IMR-90 (cell line): ENCODE data around the gene OSGEP. TPM values are rescaled to one million over a fixed set of nuclear protein-coding genes. Genes with fewer than 3 reads are reported as not detected.

Source experiments
- ATAC-seq: fragments of 200-7000 bp; cut with Tn5 transposase; 2 replicates; pipeline ENCODE4 v1.9.1; 2020; ENCODE audit warnings: low read depth, mild to moderate bottlenecking, moderate library complexity
- BruUV-seq: library from RNA; stranded (reverse); fragments of 400-500 nt; replicated peaks from 2 replicates; lab custom pipeline; 2021; lab: Mats Ljungman, UMichigan
- CTCF ChIA-PET: fragments of 300-600 bp; formaldehyde crosslinking; extraction: SDS; loops from one replicate; lab custom pipeline; 2021; ENCODE audit warnings: antibody characterized with exemption; lab: Yijun Ruan, JAX
- POLR2A ChIA-PET: fragments of 300-600 bp; sonication (Branson Sonifier 250); formaldehyde crosslinking; loops from one replicate; lab custom pipeline; 2022; ENCODE audit warnings: antibody characterized with exemption; ENCODE audit not compliant: unreplicated experiment; lab: Charles Lee
- DNase-seq: peaks from one replicate; pipeline ENCODE4 v3.0.0; 2013
- H2AFZ ChIP-seq: replicated peaks from 2 replicates; pipeline ENCODE3; 2013; ENCODE audit warnings: low read length, mild to moderate bottlenecking; ENCODE audit not compliant: poor library complexity
- H2AK5ac ChIP-seq: 2 replicates; pipeline ENCODE4 v1.6.1; 2013; ENCODE audit warnings: low read depth, low read length, inconsistent platforms
- H2AK9ac ChIP-seq: replicated peaks from 2 replicates; pipeline ENCODE3; 2013; ENCODE audit warnings: mild to moderate bottlenecking, low read depth, low read length, moderate library complexity; ENCODE audit not compliant: poor library complexity
- H2BK120ac ChIP-seq: 2 replicates; pipeline ENCODE4 v1.6.1; 2013; ENCODE audit warnings: low read depth, low read length, inconsistent platforms
- H2BK15ac ChIP-seq: 3 replicates; pipeline ENCODE4 v1.6.1; 2013; ENCODE audit warnings: low read depth, low read length, inconsistent platforms
- H2BK20ac ChIP-seq: 2 replicates; pipeline ENCODE4 v1.6.1; 2013; ENCODE audit warnings: low read depth, mild to moderate bottlenecking, inconsistent platforms, low read length, moderate library complexity
- H2BK5ac ChIP-seq: 2 replicates; pipeline ENCODE4 v1.6.1; 2013; ENCODE audit warnings: mild to moderate bottlenecking, low read depth, low read length, inconsistent platforms; ENCODE audit not compliant: poor library complexity, severe bottlenecking
- H3K14ac ChIP-seq: replicated peaks from 2 replicates; pipeline ENCODE4 v1.6.1; 2013; ENCODE audit warnings: low read depth, low read length, inconsistent platforms
- H3K18ac ChIP-seq: 2 replicates; pipeline ENCODE4 v1.6.1; 2013; ENCODE audit warnings: low read depth, low read length, control low read depth
- H3K23ac ChIP-seq: 2 replicates; pipeline ENCODE4 v1.6.1; 2013; ENCODE audit warnings: low read depth, low read length, inconsistent platforms
- H3K27ac ChIP-seq: 2 replicates; pipeline ENCODE4 v1.5.1; 2013; ENCODE audit warnings: mild to moderate bottlenecking, control low read depth, low read length; ENCODE audit not compliant: insufficient read depth
- H3K27me3 ChIP-seq: 2 replicates; pipeline ENCODE4 v1.6.1; 2013; ENCODE audit warnings: low read length; ENCODE audit not compliant: control insufficient read depth, insufficient read depth
- H3K36me3 ChIP-seq: 2 replicates; pipeline ENCODE4 v1.6.1; 2013; ENCODE audit warnings: low read length, mixed read lengths; ENCODE audit not compliant: control insufficient read depth, insufficient read depth
- H3K4ac ChIP-seq: 2 replicates; pipeline ENCODE4 v1.6.1; 2013; ENCODE audit warnings: low read depth, low read length, inconsistent platforms
- H3K4me1 ChIP-seq: 2 replicates; pipeline ENCODE4 v1.6.1; 2013; ENCODE audit warnings: low read length, mixed read lengths; ENCODE audit not compliant: control insufficient read depth, insufficient read depth
- H3K4me2 ChIP-seq: 2 replicates; pipeline ENCODE4 v1.6.1; 2013; ENCODE audit warnings: low read depth, mild to moderate bottlenecking, control low read depth, low read length, moderate library complexity
- H3K4me3 ChIP-seq: 2 replicates; pipeline ENCODE4 v1.5.1; 2013; ENCODE audit warnings: low read depth, mild to moderate bottlenecking, control low read depth, low read length, moderate library complexity; ENCODE audit not compliant: insufficient read depth
- H3K56ac ChIP-seq: 2 replicates; pipeline ENCODE4 v1.6.1; 2013; ENCODE audit warnings: low read length, inconsistent platforms; ENCODE audit not compliant: insufficient read depth; ENCODE audit errors: extremely low read depth
- H3K79me1 ChIP-seq, 2 experiments: 2 replicates each; pipeline ENCODE4 v1.6.1; 2013; ENCODE audit warnings: low read length in 2 of 2, inconsistent platforms in 1 of 2, low read depth in 1 of 2
- H3K9ac ChIP-seq: 2 replicates; pipeline ENCODE4 v1.6.1; 2013; ENCODE audit warnings: low read depth, low read length, control low read depth
- H3K9me1 ChIP-seq: 2 replicates; pipeline ENCODE4 v1.6.1; 2013; ENCODE audit warnings: low read length, inconsistent platforms; ENCODE audit not compliant: insufficient read depth
- H3K9me3 ChIP-seq: 2 replicates; pipeline ENCODE4 v1.6.1; 2013; ENCODE audit warnings: low read length; ENCODE audit not compliant: control insufficient read depth, insufficient read depth
- H4K20me1 ChIP-seq: 2 replicates; pipeline ENCODE4 v1.6.1; 2013; ENCODE audit warnings: low read length, inconsistent platforms; ENCODE audit not compliant: insufficient read depth
- H4K5ac ChIP-seq: 2 replicates; pipeline ENCODE4 v1.6.1; 2013; ENCODE audit warnings: mild to moderate bottlenecking, low read depth, low read length, control low read depth
- H4K8ac ChIP-seq, 2 experiments: 2 replicates each; pipeline ENCODE4 v1.6.1; 2013; ENCODE audit warnings: low read depth in 2 of 2, low read length in 2 of 2, control low read depth in 1 of 2, inconsistent platforms in 1 of 2
- H4K91ac ChIP-seq: 2 replicates; pipeline ENCODE4 v1.6.1; 2013; ENCODE audit warnings: low read depth, low read length, inconsistent platforms; ENCODE audit not compliant: insufficient read depth
- BHLHE40 ChIP-seq: fragments of 150-350 bp; IDR thresholded peaks from 2 replicates; pipeline ENCODE4 v1.6.1; 2016; ENCODE audit warnings: mild to moderate bottlenecking, low read depth, low read length
- CEBPB ChIP-seq: IDR thresholded peaks from 2 replicates; pipeline ENCODE4 v1.6.1; 2012; ENCODE audit warnings: low read depth, low read length, improper control_type of control experiment
- CHD1 ChIP-seq: IDR thresholded peaks from 2 replicates; pipeline ENCODE4 v1.6.1; 2012; ENCODE audit warnings: low read depth, low read length, improper control_type of control experiment
- CTCF ChIP-seq: conservative IDR thresholded peaks from 2 replicates; pipeline ENCODE4 v1.5.1; 2012; ENCODE audit warnings: mild to moderate bottlenecking, low read depth, low read length, improper control_type of control experiment
- FOS ChIP-seq: fragments of 150-350 bp; IDR thresholded peaks from 2 replicates; pipeline ENCODE4 v1.6.1; 2016; ENCODE audit warnings: low read depth, low read length
- MAFK ChIP-seq: IDR thresholded peaks from 2 replicates; pipeline ENCODE4 v1.6.1; 2012; ENCODE audit warnings: low read depth, low read length, improper control_type of control experiment
- MAZ ChIP-seq: IDR thresholded peaks from 2 replicates; pipeline ENCODE4 v1.6.1; 2012; ENCODE audit warnings: low read depth, mild to moderate bottlenecking, low read length, improper control_type of control experiment, moderate library complexity, borderline replicate concordance
- MXI1 ChIP-seq: IDR thresholded peaks from 2 replicates; pipeline ENCODE4 v1.6.1; 2012; ENCODE audit warnings: low read depth, mild to moderate bottlenecking, low read length, moderate library complexity, borderline replicate concordance
- NFE2L2 ChIP-seq: fragments of 150-350 bp; IDR thresholded peaks from 2 replicates; pipeline ENCODE4 v1.6.1; 2016; ENCODE audit warnings: low read depth, mild to moderate bottlenecking, low read length
- POLR2A ChIP-seq: IDR thresholded peaks from 2 replicates; pipeline ENCODE4 v1.6.1; 2012; ENCODE audit warnings: mild to moderate bottlenecking, low read depth, low read length
- RAD21 ChIP-seq: IDR thresholded peaks from 2 replicates; pipeline ENCODE4 v1.6.1; 2012; ENCODE audit warnings: low read length, improper control_type of control experiment
- RCOR1 ChIP-seq: IDR thresholded peaks from 2 replicates; pipeline ENCODE4 v1.6.1; 2012; ENCODE audit warnings: mild to moderate bottlenecking, low read length, improper control_type of control experiment; ENCODE audit not compliant: insufficient replicate concordance
- RFX5 ChIP-seq: IDR thresholded peaks from 2 replicates; pipeline ENCODE4 v1.8.0; 2012; ENCODE audit warnings: low read depth, mild to moderate bottlenecking, low read length, moderate library complexity
- SMC3 ChIP-seq: fragments of 150-350 bp; IDR thresholded peaks from 2 replicates; pipeline ENCODE4 v1.6.1; 2016; ENCODE audit warnings: low read depth, mild to moderate bottlenecking, antibody characterized with exemption, low read length, moderate library complexity
- USF2 ChIP-seq: fragments of 150-350 bp; IDR thresholded peaks from 2 replicates; pipeline ENCODE4 v1.6.1; 2017; ENCODE audit warnings: mild to moderate bottlenecking, antibody characterized with exemption, low read length, low read depth
- WGBS, 2 experiments: methylation state at CpG; one replicate each; pipeline versions ENCODE4 v1.1.5 to v1.1.7; 2013; ENCODE audit warnings: missing lambda C conversion rate in 2 of 2; ENCODE audit not compliant: insufficient read length in 1 of 2; ENCODE audit errors: extremely low coverage in 2 of 2; 5-methylcytosine and 5-hydroxymethylcytosine counted together
- dilution Hi-C: fragments of 300-500 bp; cut with HindIII; formaldehyde crosslinking; loops from one replicate; pipeline ENCODE4 v1.14.3; 2018; ENCODE audit warnings: low sequenced_read_pairs; ENCODE audit not compliant: unreplicated experiment
- in situ Hi-C: fragments of 300-500 bp; cut with MboI; formaldehyde crosslinking; loops from 3 replicates; pipeline ENCODE4 v1.14.3; 2019; ENCODE audit warnings: low sequenced_read_pairs, inconsistent platforms, mixed read lengths
- intact Hi-C: fragments of 100-400 bp; cut with micrococcal nuclease; formaldehyde crosslinking; loops from 2 replicates; pipeline ENCODE4 v1.10.0; 2022
- polyA plus RNA-seq, 3 experiments: library from polyadenylated mRNA; depleted of rRNA; stranded (reverse); fragments of >200 nt; gene quantifications; 2 replicates each; pipeline ENCODE4 v1.2.3, GENCODE V29; 2012; ENCODE audit warnings: low replicate concordance in 1 of 3
- total RNA-seq: library from RNA; depleted of rRNA; stranded (reverse); fragments of >200 nt; gene quantifications from 2 replicates; pipeline ENCODE4 v1.2.3, GENCODE V29; 2012

Gene OSGEP
- total and polyA plus RNA-seq, 2 of the 4 experiments (the other 2 are of a cell fraction): 24.7 to 32.4 TPM

- POLR2A ChIA-PET: interaction anchor here (0.6 to 1.1 kb wide), 2 partner anchors 49 to 220 kb away, joined by 4 to 18 read pairs; no protein-coding TSS in a partner anchor
- Histone ChIP-seq H3K9ac (peak within 1 kb of the TSS; percentile 60), H3K4me1 (0 out of 2 replicates have a peak, but pooled peaks cover 4% of the 10 kb centered on the region), H3K9me1 (peaks cover 10% of the 10 kb centered on the region; the same call in 1 of the 2 replicates), H3K27ac (peak within 1 kb of the TSS; percentile 54), H2AFZ (peak within 1 kb of the TSS; percentile 98), H4K20me1 (0 out of 2 replicates have a peak, but pooled peaks cover 3% of the 10 kb centered on the region), H3K4me2 (peak within 1 kb of the TSS; percentile 98), H3K23ac (peak within 1 kb of the TSS; percentile 94), H3K18ac (no peak within 1 kb of the TSS), H2BK15ac (no peak within 1 kb of the TSS), H4K5ac (peak within 1 kb of the TSS; percentile 79), H4K8ac (peak within 1 kb of the TSS; percentile 67 to 84), H2BK120ac (no peak within 1 kb of the TSS), H2AK5ac (peak within 1 kb of the TSS; percentile 70), H3K27me3 (no peaks in the 10 kb centered on the region), H3K9me3 (no peaks in the 10 kb centered on the region), H3K36me3 (peaks cover 21% of the 10 kb centered on the region), H3K79me1 (peaks cover 19 to 33% of the 10 kb centered on the region in 2 experiments), H2BK5ac (peak within 1 kb of the TSS; percentile 55), H3K4me3 (peak within 1 kb of the TSS; percentile 53), H2AK9ac (peak within 1 kb of the TSS; percentile 95), H2BK20ac (no peak within 1 kb of the TSS), H3K14ac (peak within 1 kb of the TSS; percentile 65), H4K91ac (peak within 1 kb of the TSS; percentile 53; the same call in 1 of the 2 replicates), H3K4ac (peak within 1 kb of the TSS; percentile 64), H3K56ac (no peak within 1 kb of the TSS)
- CTCF ChIA-PET: interaction anchor here (0.6 kb wide), 2 partner anchors 120 to 515 kb away, joined by 3 to 4 read pairs; no protein-coding TSS in a partner anchor
- intact Hi-C loops (loop anchor here (1.0 kb wide), 2 partner anchors 118 to 222 kb away; partner anchors contain the start of gene PARP2), dilution Hi-C loops (no loop called here), in situ Hi-C loops (loop anchor here (25.0 kb wide), 1 partner anchor 626 kb away; the partner anchor contains the start of gene ZNF219)
- ATAC-seq (peak; percentile 96), DNase-seq (peak; percentile 100)
- 1% methylated on average over 44 of the region's 67 CpGs; no CpG with 5 or more reads in 1 of the 2 experiments for WGBS, 2 experiments
- BruUV-seq: TSS peak; percentile 49
- TF ChIP-seq CEBPB: peak; percentile 93
- peak; percentile 39 for TF ChIP-seq POLR2A
- peak; percentile 99 for TF ChIP-seq USF2
- TF ChIP-seq MXI1: no peak
- TF ChIP-seq FOS: peak; percentile 75
- TF ChIP-seq MAFK: peak; percentile 88
- TF ChIP-seq NFE2L2: no peak
- TF ChIP-seq RAD21: no peak
- no peak for TF ChIP-seq CHD1
- no peak for TF ChIP-seq RCOR1
- TF ChIP-seq MAZ: peak; percentile 61
- no peak; the same call in 1 of the 2 replicates for TF ChIP-seq RFX5
- TF ChIP-seq BHLHE40: peak; percentile 98
- TF ChIP-seq SMC3: no peak
- TF ChIP-seq CTCF: no peak
These were observed 6.9 kb upstream of the OSGEP start, which contains the start of gene PIP4P1 for GRCh38 chr14:20461225-20462141. TSS of gene PIP4P1 (minus strand) at chr14:20461434. CDS start at chr14:20461325, 109 bp downstream.
